HG03135 (cell line): ENCODE data around the gene TRPV4.

Experiments
- ATAC-seq: cut with Tn5 transposase; IDR thresholded peaks from one replicate; pipeline ENCODE4 v1.9.1; 2021; ENCODE audit warnings: mild to moderate bottlenecking, moderate library complexity; ENCODE audit not compliant: unreplicated experiment

TRPV4 gene

GRCh38 chr12:109829667-109830066 lies 3.5 kb downstream of the TRPV4 start:
- no peak for ATAC-seq

- no peak for ATAC-seq
These were observed 4.3 kb downstream of the TRPV4 start for GRCh38 chr12:109828754-109829511.

- ATAC-seq: no peak
These were observed 5.3 kb downstream of the TRPV4 start for GRCh38 chr12:109827566-109828550.

GRCh38 chr12:109827080-109827479 lies 6.1 kb downstream of the TRPV4 start:
- no peak for ATAC-seq

- no peak for ATAC-seq
These were observed 8.5 kb downstream of the TRPV4 start for GRCh38 chr12:109824731-109825130.

GRCh38 chr12:109822951-109823411 lies 10.2 kb downstream of the TRPV4 start:
- no peak for ATAC-seq

GRCh38 chr12:109822416-109822815 lies 10.8 kb downstream of the TRPV4 start:
- ATAC-seq: no peak

- ATAC-seq: no peak
These were observed 11.2 kb downstream of the TRPV4 start for GRCh38 chr12:109821968-109822367.

- ATAC-seq: no peak
These were observed 12.3 kb downstream of the TRPV4 start for GRCh38 chr12:109820816-109821381.

GRCh38 chr12:109818905-109819500 lies 14.2 kb downstream of the TRPV4 start:
- ATAC-seq: no peak

GRCh38 chr12:109818253-109818652 lies 14.9 kb downstream of the TRPV4 start:
- no peak for ATAC-seq

GRCh38 chr12:109817627-109818231 lies 15.5 kb downstream of the TRPV4 start:
- no peak for ATAC-seq

- ATAC-seq: no peak
These were observed 16.3 kb downstream of the TRPV4 start for GRCh38 chr12:109816870-109817269.

GRCh38 chr12:109815757-109816617 lies 17.2 kb downstream of the TRPV4 start:
- ATAC-seq: no peak

- ATAC-seq: no peak
These were observed 18.0 kb downstream of the TRPV4 start for GRCh38 chr12:109815225-109815624.

GRCh38 chr12:109814600-109815150 lies 18.5 kb downstream of the TRPV4 start:
- no peak for ATAC-seq

- no peak for ATAC-seq
These were observed 19.3 kb downstream of the TRPV4 start for GRCh38 chr12:109813810-109814416.

- no peak for ATAC-seq
These were observed 21.6 kb downstream of the TRPV4 start for GRCh38 chr12:109811624-109811995.
